Measurements from ENCODE around the gene LDLRAD4. TPM values are rescaled to one million over a fixed set of nuclear protein-coding genes. Genes with fewer than 3 reads are reported as not detected.

LDLRAD4 gene
- total RNA-seq, 2 donors from 2014 or later: 112 to 120 TPM

DNA sequence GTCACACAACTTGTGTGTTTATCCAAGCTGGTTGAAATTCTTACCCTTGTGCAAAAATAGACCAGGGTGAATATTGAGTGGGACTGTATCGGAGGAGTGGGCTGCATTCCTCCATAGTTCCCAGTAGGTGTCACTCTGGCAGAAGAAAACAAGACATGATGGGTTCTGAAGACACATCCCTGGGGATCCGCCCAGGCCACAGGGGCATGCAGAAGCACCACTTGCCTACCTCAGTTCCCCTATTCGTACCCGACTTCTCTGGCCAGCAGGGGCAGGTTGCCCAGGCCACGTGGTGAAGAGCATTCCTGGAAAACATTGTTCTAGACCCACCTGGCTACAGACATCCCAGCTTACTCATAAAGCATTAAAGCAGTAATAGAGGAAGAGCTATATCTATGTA lies 339.6 kb downstream of the LDLRAD4 start:
- H3K27ac Mint-ChIP-seq: peak overlapping the region; percentile 45
- H3K36me3 Mint-ChIP-seq (ENCODE audit: low read depth): no peaks in the 10 kb centered on the region
- ATAC-seq (peak; percentile 50), DNase-seq (no peak)
- H3K9me3 ChIP-seq (ENCODE audit: control insufficient read depth, low read length, poor library complexity, severe bottlenecking): no peaks in the 10 kb centered on the region
- H3K4me3 Mint-ChIP-seq: no peak overlapping the region
- H3K4me1 Mint-ChIP-seq: peaks cover 26% of the 10 kb centered on the region
- H3K27me3 Mint-ChIP-seq: no peaks in the 10 kb centered on the region

DNA sequence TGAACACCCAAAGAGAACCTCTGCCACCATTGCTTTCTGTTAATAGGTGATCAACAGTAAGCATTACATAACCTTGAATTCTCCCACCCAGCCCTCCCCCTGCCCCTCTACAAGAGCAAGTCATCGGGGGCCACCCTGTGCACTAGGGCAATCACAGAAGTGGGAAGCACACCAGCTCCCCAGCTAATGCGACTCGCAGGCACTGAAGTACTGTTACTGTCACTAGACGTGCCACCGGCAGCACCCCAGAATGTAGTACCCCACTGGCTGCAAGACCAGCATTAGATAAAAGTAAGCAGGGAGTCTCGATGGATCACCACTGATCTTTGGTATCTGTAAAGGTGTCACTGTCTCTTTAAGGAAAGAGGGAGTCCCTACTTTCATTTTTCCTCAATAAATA lies 340.2 kb downstream of the LDLRAD4 start:
- H3K27ac Mint-ChIP-seq: no peak overlapping the region
- H3K4me3 Mint-ChIP-seq: no peak overlapping the region
- H3K4me1 Mint-ChIP-seq: peaks cover 28% of the 10 kb centered on the region
- DNase-seq (no peak), ATAC-seq (no peak)
- no peaks in the 10 kb centered on the region for H3K36me3 Mint-ChIP-seq (ENCODE audit: low read depth)
- H3K27me3 Mint-ChIP-seq: no peaks in the 10 kb centered on the region
- no peaks in the 10 kb centered on the region for H3K9me3 ChIP-seq (ENCODE audit: control insufficient read depth, low read length, poor library complexity, severe bottlenecking)

DNA sequence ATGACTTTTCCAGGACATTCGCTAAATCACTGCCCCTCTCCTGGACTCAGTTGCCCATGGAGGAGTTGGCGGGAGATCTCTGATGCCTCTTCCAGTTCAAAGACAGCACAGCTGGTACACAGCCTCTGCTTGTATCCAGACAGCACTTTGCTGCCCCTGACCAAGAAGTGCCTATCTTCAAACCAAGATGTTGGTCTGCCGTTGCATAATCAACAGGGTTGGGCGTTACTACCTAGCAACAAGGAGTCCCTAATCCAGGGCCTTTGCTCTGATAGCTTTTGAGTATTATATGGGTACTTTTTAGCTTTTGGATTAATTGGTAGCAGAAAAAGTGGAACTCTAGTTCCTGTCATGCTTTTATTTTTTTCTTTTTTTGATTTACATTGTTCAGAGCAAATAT lies 341.2 kb downstream of the LDLRAD4 start:
- no peaks in the 10 kb centered on the region for H3K27me3 Mint-ChIP-seq
- no peaks in the 10 kb centered on the region for H3K36me3 Mint-ChIP-seq (ENCODE audit: low read depth)
- H3K4me1 Mint-ChIP-seq: peaks cover 27% of the 10 kb centered on the region
- peak overlapping the region; percentile 72 for H3K27ac Mint-ChIP-seq
- ATAC-seq (no peak), DNase-seq (no peak)
- H3K4me3 Mint-ChIP-seq: no peak overlapping the region
- H3K9me3 ChIP-seq (ENCODE audit: control insufficient read depth, low read length, poor library complexity, severe bottlenecking): no peaks in the 10 kb centered on the region

DNA sequence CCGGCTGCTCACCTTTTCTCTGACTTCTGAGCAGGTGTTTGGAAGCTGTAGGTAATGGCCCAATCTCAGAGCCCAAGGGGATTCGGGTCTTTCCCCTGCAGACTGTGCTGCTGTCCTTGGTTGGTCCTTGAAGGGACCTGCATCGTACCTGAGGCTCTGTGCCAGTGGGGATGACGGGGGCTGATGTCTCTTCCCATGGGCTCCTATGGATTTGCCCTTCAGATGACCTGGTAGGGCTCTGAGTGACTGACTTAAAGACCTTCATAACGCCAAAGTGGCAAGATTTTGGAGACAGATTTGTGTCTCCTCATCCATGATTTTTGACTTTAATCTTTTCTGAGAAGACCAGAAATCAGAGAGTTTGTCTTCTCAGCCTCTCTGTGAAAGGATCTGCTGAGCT lies 341.7 kb downstream of the LDLRAD4 start:
- ATAC-seq (no peak), DNase-seq (no peak)
- peak overlapping the region; percentile 72 for H3K27ac Mint-ChIP-seq
- peaks cover 27% of the 10 kb centered on the region for H3K4me1 Mint-ChIP-seq
- H3K9me3 ChIP-seq (ENCODE audit: control insufficient read depth, low read length, poor library complexity, severe bottlenecking): no peaks in the 10 kb centered on the region
- no peaks in the 10 kb centered on the region for H3K36me3 Mint-ChIP-seq (ENCODE audit: low read depth)
- no peak overlapping the region for H3K4me3 Mint-ChIP-seq
- no peaks in the 10 kb centered on the region for H3K27me3 Mint-ChIP-seq

DNA sequence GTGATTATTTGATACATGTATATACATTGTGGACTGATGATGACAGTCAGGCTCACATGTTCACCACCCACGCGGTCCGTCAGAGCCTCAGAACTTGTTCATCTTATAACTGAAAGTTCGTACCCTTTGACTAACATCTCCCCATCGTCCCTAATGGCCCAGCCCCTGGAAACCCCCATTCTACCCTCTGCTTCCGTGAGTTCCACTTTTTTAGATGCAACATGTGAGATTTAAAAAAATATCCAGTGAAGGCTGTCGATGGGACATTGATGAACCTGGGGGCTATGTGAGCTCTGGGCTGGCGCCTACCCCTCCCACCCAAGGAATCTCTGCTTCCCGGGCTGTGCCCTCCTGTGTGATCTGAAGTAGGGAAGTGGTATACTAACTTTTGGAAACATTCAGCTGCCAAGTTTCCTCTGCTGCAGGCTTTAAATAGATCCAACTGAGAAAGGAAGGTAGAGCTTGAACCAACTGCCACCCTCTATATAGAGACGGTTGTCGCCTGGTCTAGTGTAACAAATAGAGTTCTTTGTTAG lies 344.0 kb downstream of the LDLRAD4 start:
- DNase-seq (no peak), ATAC-seq (peak; percentile 80)
- Mint-ChIP-seq H3K4me1 (peaks cover 35% of the 10 kb centered on the region), H3K27ac (peak overlapping the region; percentile 89), H3K4me3 (no peak overlapping the region), H3K27me3 (no peaks in the 10 kb centered on the region), H3K36me3 (ENCODE audit: low read depth) (no peaks in the 10 kb centered on the region)
- H3K9me3 ChIP-seq (ENCODE audit: control insufficient read depth, low read length, poor library complexity, severe bottlenecking): no peaks in the 10 kb centered on the region

DNA sequence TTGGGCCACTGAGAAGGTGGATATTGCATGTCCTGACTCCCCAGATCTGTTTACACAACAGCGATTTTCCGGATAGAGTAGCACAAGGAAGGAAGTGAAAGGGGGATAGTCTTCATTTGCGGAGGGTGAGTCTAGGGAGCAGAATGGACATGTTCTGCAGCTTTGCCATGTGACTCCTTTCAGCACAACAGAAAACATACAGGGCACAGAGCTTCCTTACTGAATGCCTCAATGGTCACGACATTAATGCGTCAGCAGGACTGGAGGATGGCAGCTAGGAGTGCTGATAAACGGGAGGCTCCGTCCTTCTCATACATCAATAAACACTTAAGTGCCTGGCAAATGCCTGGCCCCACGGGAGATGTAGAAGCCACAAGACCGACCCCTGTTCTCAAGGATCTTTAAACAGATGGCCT lies 344.8 kb downstream of the LDLRAD4 start:
- peak overlapping the region; percentile 89 for H3K27ac Mint-ChIP-seq

DNA sequence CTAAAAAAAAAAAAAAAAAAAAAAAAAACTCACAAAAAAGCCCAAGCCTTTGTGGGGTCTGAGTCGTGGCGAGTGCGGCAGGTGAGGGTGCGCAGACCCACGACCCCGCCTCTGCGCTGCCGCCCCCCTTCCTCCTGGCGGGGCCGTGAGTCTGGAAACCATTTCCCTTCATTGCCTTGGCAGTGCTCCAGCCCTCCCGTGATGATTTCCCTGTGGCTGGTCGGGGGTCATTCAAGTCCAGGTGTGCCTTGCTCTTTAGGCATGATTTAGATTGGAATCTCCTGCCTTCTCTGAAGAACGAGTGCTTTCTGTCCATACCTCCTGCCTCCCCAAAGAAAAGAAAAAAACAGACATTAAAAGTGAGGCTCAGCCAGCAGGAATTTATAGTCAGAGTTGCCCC lies 346.0 kb downstream of the LDLRAD4 start:
- Mint-ChIP-seq H3K27ac (no peak overlapping the region), H3K27me3 (no peaks in the 10 kb centered on the region), H3K36me3 (ENCODE audit: low read depth) (no peaks in the 10 kb centered on the region), H3K4me1 (peaks cover 39% of the 10 kb centered on the region), H3K4me3 (no peak overlapping the region)
- no peak for ATAC-seq
- H3K9me3 ChIP-seq (ENCODE audit: control insufficient read depth, low read length, poor library complexity, severe bottlenecking): no peaks in the 10 kb centered on the region
- no peak for DNase-seq

More for the DNA sequence above, 344.8 kb downstream of the LDLRAD4 start:
- H3K9me3 ChIP-seq (ENCODE audit: control insufficient read depth, low read length, poor library complexity, severe bottlenecking): no peaks in the 10 kb centered on the region
- no peaks in the 10 kb centered on the region for H3K36me3 Mint-ChIP-seq (ENCODE audit: low read depth)
- ATAC-seq (no peak), DNase-seq (no peak)
- H3K27me3 Mint-ChIP-seq: no peaks in the 10 kb centered on the region
- peaks cover 31% of the 10 kb centered on the region for H3K4me1 Mint-ChIP-seq
- no peak overlapping the region for H3K4me3 Mint-ChIP-seq

DNA sequence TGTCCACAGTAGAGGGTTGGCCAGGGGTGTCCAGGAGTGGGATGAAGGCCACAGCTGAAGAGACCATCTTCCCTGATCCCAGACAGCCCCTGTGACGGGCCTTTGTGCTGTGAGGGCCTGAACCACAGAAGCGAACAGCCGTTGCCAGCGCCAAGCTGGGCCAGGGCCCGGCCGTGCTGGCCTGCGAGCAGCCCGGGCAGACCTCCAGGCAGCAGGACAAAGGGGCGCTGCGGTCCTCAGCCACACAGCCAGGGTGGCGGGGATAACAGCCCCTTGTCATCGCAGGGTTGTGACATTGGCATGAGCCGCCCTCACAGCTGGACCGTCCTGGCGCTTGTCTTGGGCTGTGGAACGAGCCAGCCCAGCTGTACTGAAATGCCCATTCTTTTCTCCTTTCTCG lies 346.7 kb downstream of the LDLRAD4 start:
- peaks cover 39% of the 10 kb centered on the region for H3K4me1 Mint-ChIP-seq
- no peak overlapping the region for H3K4me3 Mint-ChIP-seq
- H3K9me3 ChIP-seq (ENCODE audit: control insufficient read depth, low read length, poor library complexity, severe bottlenecking): no peaks in the 10 kb centered on the region
- H3K27ac Mint-ChIP-seq: no peak overlapping the region
- no peak for ATAC-seq
- no peaks in the 10 kb centered on the region for H3K36me3 Mint-ChIP-seq (ENCODE audit: low read depth)
- no peaks in the 10 kb centered on the region for H3K27me3 Mint-ChIP-seq
- no peak for DNase-seq

DNA sequence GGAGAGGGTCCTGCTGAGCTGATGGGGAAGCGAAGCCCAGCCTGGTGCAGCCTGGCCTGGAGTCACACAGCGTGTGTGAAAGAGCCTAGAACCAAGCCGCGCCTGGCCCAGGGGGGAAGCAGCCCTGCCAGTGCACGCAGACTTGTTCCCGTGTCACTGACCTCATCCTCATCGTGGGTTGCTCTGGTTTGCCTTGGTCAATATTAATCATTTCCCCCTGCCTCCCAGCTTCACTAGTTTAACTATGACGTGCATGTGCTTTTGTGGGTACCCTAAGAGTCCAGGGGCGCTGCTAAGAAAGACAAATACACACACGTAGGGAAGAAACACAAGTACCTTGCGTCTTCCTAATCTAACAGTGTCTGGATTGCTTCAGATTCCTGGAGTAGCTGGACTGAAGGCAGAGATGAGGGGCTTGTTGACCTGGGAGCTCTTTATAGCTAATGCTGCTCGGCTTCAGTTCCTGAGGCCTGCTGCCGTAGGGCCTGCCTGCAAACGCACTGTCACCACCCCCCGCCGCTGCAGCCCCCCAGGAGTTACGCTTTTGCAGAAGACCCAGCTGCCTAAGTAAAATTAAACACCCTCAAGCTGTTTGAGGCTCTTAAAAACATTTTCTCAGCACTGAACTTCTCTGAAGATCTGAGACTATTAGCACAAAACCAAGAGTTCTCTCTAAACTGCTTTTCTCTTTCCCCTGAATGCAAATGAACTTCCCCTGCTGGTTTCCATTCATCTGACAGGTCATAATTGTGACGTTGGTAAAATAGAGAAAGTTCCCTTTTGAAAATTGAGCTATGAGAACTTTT lies 348.6 kb downstream of the LDLRAD4 start:
- ATAC-seq (peak; percentile 65), DNase-seq (no peak)
- no peaks in the 10 kb centered on the region for H3K9me3 ChIP-seq (ENCODE audit: control insufficient read depth, low read length, poor library complexity, severe bottlenecking)
- Mint-ChIP-seq H3K36me3 (ENCODE audit: low read depth) (no peaks in the 10 kb centered on the region), H3K4me1 (peaks cover 41% of the 10 kb centered on the region), H3K4me3 (peak overlapping the region; percentile 39), H3K27ac (peak overlapping the region; percentile 79), H3K27me3 (no peaks in the 10 kb centered on the region)

DNA sequence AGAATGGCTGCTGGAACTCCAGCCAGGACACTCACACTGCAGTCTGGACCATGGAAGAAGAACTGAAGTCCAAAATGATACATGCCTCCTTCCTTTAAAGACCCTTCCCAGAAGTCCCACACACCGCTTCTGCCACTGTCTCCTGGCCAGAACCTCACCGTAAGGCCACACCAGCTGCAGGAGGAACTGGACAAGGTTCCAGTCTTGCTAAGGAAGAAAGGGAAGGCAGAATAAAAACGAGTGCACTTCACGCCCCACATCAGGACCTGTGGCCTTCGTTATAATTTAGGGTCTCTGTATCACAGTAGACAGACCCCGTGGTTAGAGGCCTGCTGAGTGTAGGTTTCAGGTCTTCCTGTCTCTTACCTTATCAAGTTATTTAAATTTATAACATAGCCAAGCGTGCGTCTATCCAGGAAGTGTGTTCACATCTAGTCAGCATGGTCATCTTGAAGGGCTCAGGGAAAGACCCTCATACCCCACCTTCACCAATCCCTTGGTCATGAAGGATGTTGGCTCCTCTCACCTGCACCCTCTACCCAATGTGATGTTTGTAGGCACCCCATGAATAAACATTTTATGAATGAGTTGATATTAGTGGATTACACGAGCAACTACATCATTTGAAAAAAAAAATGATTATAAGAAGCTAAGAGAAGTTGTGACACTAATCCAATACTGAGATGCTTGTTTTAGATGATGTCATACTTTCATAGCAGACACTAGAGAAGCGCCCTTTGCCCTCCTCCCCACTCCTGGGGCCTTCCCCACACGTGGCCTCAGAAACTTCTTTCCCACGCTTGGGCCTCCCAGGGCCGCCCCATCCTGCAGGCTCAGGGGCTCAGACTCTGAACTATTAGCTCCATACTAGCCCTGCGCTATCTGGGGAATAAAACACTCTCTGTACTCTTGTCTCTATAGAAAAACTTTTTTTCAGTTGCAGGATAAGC lies 350.2 kb downstream of the LDLRAD4 start:
- peak; percentile 57 for ATAC-seq

DNA sequence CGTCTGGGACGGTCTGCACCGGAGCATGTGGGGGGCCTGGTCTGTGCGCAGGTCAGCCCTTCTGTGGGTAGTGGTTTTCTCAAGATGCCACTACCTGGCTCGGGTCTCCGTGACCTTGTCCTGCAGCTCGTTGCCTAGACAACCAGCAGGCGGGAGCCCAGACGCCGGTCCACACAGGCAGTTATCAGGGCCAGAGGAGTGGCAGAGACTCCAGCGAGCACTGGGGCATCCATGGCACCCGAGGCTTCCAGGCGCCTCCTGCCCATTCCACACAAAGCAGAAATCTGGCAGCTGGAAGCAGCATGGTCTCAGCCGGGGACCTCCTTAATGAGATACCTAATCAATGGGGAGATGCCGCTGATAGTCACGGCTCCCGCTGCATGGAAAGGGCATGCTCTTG lies 351.7 kb downstream of the LDLRAD4 start:
- no peak overlapping the region for H3K4me3 Mint-ChIP-seq
- peaks cover 32% of the 10 kb centered on the region for H3K4me1 Mint-ChIP-seq
- no peak overlapping the region for H3K27ac Mint-ChIP-seq
- no peaks in the 10 kb centered on the region for H3K9me3 ChIP-seq (ENCODE audit: control insufficient read depth, low read length, poor library complexity, severe bottlenecking)
- H3K27me3 Mint-ChIP-seq: no peaks in the 10 kb centered on the region
- no peak for DNase-seq
- no peaks in the 10 kb centered on the region for H3K36me3 Mint-ChIP-seq (ENCODE audit: low read depth)
- ATAC-seq: no peak

More for the DNA sequence above, 350.2 kb downstream of the LDLRAD4 start:
- no peaks in the 10 kb centered on the region for H3K9me3 ChIP-seq (ENCODE audit: control insufficient read depth, low read length, poor library complexity, severe bottlenecking)
- Mint-ChIP-seq H3K27ac (peak overlapping the region; percentile 77), H3K4me3 (no peak overlapping the region), H3K36me3 (ENCODE audit: low read depth) (no peaks in the 10 kb centered on the region), H3K27me3 (no peaks in the 10 kb centered on the region), H3K4me1 (peaks cover 33% of the 10 kb centered on the region)
- DNase-seq: no peak

DNA sequence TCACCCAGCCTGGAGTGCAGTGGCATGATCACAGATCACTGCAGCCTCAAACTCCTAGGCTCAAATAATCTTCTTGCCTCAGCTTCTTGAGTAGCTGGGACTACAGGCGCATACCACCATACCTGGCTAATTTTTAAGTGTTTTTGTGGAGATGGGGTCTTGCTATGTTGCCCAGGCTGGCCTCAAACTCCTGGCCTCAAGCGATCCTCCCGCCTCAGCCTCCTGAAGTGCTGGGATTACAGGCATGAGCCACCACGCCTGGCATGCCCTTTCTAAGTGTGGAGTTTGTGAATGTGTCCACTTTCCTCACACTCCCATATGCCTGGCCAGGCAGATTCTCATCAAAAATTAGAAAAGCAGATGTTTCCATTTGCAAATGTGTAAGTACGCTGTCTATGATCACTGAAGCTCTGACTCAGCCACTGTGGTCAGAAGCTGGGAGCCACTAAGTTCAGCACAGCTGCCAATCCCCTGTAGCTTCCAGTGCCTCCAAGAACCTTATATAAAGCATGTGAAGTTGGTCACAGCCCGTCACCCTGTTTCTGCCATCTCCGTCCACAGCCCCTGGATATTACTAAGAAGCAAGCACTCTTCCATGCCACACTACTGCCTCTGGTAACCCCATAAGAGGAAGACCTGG lies 352.4 kb downstream of the LDLRAD4 start:
- no peaks in the 10 kb centered on the region for H3K27me3 Mint-ChIP-seq
- no peak overlapping the region for H3K4me3 Mint-ChIP-seq
- no peak overlapping the region for H3K27ac Mint-ChIP-seq
- peaks cover 2% of the 10 kb centered on the region for H3K36me3 Mint-ChIP-seq (ENCODE audit: low read depth)
- peaks cover 34% of the 10 kb centered on the region for H3K4me1 Mint-ChIP-seq
- ATAC-seq (no peak), DNase-seq (no peak)
- H3K9me3 ChIP-seq (ENCODE audit: control insufficient read depth, low read length, poor library complexity, severe bottlenecking): no peaks in the 10 kb centered on the region

DNA sequence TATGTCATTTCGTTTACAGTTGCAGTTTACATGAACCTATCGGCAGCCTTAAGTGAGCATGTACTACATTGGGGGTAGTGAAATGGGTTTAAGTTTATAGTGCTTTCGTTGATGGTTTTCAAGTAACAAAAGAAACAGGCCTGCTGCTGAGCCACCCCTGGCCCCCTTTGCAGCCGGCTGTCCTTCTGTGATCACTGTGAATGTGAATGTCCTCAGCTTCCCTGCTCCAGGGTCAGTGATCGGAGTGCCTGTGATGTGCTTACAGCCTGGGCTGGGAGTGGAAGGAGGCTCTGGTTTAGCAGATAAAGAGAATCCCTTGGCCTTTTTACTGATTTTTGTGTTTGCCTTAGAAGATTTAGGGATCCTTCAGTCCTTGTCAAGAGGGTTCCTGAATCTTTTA lies 353.6 kb downstream of the LDLRAD4 start:
- peaks cover 34% of the 10 kb centered on the region for H3K4me1 Mint-ChIP-seq
- no peaks in the 10 kb centered on the region for H3K9me3 ChIP-seq (ENCODE audit: control insufficient read depth, low read length, poor library complexity, severe bottlenecking)
- ATAC-seq (no peak), DNase-seq (no peak)
- H3K36me3 Mint-ChIP-seq (ENCODE audit: low read depth): peaks cover 2% of the 10 kb centered on the region
- no peak overlapping the region for H3K4me3 Mint-ChIP-seq
- no peak overlapping the region for H3K27ac Mint-ChIP-seq
- H3K27me3 Mint-ChIP-seq: no peaks in the 10 kb centered on the region
